NCI-H1048 (cell line): ENCODE results near the gene MPPED2.

Experiments used
- DNase-seq: peaks from one replicate; lab custom pipeline; 2025; lab: John Stamatoyannopoulos, UW

The MPPED2 gene

GRCh38 chr11:30420233-30420787, 165.8 kb downstream of the MPPED2 start:
- DNase-seq, result no peak

DNA sequence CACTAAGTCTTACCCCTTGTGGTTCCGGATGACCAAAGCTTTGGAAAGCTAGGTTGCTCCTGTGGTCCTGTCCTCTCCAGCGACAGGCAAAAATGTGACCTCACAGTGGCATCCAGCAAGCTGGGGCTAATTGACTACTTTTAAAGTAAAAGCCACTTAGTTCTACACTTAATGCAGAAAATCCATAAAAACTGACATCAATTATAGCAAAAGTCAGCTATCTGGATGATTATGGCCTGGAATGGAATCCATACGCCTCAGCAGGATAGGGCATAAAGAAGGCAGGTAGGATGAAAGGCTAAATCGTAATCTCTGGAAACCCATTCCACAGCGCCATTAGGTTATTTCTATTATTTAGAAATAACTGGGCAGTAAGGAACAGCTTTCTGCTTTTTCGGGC, 171.3 kb downstream of the MPPED2 start:
- DNase-seq, result no peak

GRCh38 chr11:30414244-30414643, 171.9 kb downstream of the MPPED2 start:
- DNase-seq, result no peak

DNA sequence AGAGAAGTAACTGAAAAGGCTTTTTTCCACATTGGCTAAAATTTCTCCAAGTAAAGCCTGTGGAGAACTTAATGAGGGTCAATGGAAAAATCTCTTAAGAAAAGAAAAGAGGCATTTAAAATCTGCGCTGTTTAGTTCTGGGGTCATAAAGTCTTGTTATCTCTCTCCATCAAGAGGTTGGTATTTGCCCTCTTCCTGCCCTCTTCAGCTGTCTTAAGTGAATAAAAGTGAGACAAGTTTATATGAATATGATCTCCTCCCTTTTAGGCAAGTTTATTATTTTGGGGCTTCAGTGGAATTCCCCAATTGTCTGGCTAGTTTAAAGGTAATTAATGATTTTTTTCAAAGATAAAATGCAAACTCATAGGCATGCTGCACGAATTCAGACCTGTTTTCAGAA, 173.6 kb downstream of the MPPED2 start:
- no peak for DNase-seq

DNA sequence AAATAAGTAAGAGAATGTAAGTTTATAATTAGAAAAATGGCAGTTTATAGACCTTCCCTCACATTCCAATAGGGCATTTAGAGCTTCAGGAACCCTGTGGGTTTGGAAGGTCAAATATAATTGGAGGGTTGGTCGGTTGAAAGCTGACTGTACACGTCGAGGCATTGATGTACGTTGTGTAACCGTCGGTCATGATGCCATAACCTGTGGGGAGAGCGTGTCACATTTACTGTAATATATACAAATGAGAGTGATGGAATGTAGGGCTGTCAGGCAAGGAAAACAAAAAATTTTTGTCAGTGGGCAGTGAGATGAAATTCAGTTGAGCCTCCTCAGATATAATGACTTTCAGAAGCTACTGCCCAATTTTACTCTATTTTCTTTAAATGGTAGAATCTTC, 174.8 kb downstream of the MPPED2 start:
- no peak for DNase-seq

DNA sequence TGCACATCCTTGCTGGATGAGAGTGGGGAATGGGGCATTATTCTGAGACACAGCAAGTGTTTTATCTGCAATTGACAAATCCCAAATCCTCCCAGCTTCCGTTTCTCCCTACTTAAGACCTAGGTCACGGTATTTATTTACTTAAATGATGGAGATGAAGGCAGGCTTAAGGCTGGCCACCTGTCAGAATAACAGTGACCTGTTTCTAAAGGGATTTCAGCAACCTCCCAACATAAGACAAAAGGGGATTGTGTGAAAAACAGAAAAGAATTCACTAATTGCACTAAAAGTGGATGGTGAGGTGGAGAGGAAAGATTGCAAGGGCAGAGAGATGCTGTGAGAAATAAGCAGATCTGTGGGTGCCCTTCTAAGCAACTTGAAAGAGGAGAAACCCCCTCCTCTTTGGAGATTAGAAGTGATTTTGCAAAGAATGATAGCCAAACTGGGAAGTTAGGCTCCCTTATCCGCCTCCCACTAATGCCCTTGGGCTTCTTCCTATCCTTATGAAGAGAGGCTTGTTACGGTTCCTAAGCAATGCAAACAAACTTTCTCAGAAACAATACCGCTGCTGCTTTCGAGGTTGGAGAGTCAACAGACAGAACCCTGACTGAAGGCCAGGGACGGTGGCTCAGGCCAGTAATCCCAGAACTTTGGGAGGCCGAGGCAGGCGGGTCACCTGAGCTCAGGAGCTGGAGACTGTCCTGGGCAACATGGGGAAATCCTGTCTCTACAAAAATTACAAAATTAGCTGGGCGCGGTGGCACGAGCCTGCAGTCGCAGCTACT, 179.0 kb downstream of the MPPED2 start:
- no peak for DNase-seq

DNA sequence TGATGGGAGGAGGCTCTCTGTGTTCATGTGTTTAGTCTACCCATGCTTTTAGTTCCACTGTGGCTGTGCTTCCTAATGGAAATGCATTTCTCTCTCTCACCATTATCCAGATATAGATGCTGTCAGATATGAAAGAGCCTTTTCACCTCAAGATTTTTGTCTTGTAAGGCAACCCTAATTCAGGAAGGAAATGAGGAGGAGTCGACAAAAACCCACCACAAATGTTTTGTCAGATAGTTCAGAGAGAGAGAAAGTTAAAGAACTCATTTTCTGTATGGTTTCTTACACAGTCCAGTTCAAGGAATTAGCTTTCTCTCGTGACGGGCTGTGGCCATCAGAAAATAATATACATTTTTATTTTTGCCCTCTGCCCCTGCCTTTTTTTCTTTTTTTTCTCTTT, 180.8 kb downstream of the MPPED2 start:
- no peak for DNase-seq

DNA sequence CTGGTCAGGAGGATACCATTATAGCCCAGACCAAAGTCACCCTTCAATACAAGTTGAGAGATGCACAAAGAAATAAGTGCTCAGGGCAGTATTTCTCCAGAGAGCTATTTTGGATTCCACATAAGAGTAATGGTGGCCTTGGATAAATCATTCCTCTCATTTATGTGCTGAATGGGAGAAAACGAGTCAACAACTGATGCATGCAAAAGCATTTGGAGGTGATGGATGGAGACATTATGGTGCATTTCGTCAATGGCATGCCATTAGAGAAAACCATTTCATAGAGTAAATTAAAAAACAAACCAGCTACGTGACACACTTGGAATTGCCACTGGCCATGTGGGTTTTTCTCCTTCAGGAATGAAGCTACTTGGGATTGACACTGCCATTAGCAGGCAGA, 182.0 kb downstream of the MPPED2 start:
- DNase-seq, result no peak

GRCh38 chr11:30395751-30396150, 190.4 kb downstream of the MPPED2 start:
- no peak for DNase-seq

DNA sequence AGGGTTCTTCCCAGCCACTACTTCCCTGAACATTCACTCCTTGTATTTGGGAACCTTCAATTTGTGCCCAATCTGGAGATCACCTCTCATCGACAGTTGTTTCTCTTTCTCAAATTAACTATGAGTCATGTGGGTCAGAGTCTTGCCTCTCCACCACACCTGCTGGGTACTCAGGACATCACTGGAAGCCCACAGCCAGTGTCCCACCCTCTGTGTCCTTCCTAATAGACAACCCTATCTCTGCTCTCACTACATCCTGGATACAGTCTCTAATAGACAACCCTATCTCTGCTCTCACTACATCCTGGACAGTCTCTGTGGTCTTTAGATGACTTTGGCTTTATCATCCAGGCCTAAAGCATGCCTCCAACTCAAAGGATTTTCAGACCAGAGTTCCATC, 193.1 kb downstream of the MPPED2 start:
- DNase-seq, result no peak

DNA sequence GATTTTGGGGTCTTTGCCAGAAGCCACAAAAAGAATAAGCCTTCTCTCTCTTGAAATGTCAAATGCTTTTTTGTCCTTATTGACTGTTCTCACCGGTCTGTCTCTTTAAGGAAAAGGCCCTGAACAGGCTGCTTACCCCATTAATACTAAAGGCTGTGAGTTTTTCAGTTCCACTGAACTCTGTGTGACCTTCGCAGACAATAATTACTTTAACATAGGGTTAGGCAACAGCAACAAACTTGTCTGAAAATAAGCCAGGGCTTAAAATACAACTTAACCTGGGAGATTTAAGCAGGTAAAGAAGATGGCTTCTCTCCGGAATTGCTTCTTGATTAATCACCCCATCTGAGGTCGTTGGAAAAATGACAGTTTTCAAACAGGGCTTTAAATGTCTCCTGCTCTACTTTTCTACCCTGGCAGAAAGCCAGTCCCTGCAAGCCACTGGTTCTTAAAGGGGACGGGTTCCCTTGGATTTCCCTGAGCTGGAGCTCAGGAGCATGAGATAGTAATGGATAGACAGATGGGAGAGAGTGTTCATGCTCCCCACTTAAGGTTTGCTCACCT, 193.8 kb downstream of the MPPED2 start:
- DNase-seq, result no peak

DNA sequence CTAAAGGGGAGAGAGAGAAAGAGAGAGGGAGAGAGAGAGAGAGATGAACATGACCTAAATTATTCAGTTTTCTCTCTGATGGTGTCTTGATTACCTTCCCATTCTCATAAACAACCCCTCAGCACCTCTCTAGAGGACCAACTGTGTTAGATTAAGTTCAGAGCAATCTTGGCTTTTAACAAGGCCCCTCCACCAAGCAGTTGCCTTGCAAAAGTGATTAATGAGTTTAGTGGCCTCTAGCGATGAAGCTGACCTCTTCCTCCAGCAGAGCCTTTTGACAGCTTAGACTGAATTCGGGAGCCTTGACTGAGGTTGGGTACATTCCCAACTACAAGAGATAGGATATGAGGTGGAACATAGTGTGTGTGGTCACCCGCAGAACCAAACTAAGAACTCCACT, 197.2 kb downstream of the MPPED2 start:
- no peak for DNase-seq

DNA sequence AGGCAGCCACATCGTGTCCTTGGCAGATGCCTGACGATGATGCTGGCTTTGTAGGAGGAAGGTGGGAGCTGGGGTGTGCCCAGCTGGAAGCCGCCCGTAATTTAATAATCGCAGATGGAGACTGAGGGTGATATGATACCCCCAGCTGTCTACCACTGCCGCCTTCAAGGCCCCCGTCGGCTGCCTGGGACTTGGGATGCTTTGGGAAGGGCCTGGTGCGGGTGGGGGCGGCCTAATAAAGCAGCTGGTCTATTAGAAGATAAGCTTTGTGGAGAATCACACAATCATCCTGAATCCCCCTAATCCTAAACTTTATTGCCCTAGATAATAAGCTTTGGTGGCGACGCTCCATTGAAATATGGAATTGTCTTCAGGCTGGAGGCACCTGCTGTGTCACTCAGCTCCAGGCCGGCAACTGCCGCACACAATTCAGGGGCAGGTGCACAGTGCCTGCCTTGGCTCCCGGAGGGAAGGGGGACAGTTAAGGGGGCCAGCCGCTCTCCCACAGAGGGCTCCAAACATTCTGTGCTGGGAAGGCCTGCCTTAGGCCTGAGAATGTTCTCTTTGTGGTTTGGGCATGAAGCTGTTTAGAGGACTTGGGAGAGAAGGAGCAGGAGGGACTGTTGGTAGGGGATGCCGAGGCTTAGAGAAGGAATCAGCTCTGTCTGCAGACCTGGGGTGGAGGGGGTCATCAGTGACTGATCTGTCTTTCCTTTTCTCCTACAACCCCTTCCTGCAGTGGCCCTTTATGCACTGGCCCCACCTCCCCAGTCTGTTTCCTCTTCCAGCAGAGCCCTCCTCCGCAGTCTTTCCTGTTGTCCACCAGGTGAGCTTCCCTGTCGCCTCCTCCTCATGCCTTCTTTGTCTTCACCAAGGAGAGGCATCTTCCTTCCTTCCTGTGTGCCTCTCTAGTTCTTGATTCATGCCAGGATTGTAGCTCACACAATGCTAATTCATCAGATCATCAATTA, 198.0 kb downstream of the MPPED2 start:
- no peak for DNase-seq

- no peak for DNase-seq
These were observed 204.3 kb downstream of the MPPED2 start for GRCh38 chr11:30381879-30382278.

DNA sequence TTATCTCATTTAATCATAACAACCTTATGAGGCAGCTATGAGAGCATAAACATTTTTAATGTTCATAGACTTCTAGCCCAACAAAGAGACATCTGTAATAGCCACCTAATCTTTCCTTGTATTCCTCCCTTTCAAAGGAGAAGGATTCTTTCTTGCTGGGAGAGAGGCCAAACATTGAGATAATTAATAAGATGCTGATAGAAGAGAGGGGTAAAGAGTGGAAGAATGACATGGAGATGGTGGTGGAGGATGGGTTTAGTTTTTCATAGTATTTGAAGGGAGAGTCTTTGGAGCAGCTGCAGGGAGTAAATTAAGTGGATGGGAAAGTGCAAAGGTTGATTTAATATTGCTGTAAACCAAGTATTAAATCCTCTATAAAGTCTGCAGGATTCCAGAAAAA, 205.3 kb downstream of the MPPED2 start:
- DNase-seq, result no peak

GRCh38 chr11:30377347-30377746, 208.8 kb downstream of the MPPED2 start:
- no peak for DNase-seq

DNA sequence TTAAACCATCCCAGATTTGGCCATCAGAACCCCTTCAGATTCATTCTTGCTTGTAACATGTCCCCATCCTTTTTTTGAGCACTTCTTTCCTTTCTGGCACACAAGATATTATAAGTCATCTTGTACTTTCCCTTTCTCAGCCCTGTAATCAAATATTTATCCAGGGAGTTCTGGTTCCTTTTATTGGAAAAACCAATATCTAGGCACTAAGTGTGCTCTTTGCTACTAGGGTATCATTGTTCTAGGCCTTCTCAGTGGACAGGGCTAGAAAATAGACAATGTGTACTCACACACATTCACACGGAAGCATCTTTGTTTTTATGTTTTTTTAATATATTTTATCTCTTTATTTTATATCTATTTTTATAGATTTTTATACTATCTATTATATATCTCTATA, 216.0 kb downstream of the MPPED2 start:
- DNase-seq, result no peak

- DNase-seq, result no peak
These were observed 217.8 kb downstream of the MPPED2 start for GRCh38 chr11:30368394-30368793.

DNA sequence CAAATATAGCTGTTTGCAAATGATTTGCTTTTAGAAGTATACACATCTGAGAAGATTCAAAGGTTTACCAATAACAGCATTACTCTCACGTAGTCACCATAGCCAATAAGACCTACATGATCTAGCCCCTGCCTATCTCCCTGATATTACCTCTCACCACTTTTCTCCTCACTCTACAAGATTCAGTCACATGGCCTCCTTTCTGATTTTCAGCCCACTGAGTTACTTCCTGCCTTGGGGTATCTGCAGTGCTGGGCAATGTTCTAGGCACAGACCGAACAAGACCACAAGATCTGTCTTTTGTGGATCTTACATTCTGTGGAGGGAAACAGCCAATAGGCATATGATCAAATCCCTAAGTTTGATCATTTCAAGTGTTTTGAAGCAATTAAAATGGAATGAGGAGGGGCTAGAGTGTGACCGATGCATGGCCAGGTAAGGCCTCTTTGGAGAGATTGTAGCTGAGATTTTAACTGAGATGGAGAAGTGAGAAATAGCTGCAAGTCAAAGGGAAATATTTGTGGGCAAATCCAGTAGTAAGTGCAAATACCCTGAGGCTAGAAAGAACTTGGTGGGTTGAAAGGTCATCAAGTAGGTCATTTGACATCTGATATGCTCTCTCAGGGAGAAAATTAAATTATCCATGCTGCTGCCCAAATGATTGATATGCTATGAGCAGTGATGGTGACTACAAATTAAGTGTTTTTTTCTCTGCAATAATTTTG, 220.2 kb downstream of the MPPED2 start:
- DNase-seq, result no peak

DNA sequence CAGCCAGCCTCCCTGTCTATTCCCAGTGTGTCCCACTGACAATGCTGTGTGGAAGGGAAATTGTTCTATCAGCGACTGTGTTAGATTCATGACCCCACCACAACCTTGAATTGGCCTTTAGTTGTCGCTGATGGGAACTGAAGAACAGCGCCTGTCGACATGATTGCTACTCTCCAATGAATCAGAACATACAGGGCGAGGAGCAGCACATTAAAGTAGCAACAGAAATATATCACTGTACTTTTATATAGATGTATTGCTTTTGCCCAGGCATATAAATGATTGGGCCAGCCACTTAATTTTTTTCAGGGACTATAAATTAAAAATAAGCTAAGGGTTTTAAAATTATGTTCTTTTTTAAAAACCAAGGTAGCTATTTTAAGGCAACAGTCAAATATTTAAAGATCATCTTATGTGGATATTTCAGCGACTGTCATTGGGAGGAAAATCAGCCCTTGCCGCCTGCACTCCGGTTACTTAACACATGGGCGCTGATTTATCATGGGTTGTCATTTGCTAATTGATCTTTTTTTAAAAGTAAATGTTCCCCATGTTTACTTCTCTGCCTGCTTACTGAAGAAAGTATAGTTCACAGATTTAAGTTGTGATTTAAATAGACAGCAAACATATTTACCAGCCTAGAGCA, 221.2 kb downstream of the MPPED2 start:
- DNase-seq, result no peak

DNA sequence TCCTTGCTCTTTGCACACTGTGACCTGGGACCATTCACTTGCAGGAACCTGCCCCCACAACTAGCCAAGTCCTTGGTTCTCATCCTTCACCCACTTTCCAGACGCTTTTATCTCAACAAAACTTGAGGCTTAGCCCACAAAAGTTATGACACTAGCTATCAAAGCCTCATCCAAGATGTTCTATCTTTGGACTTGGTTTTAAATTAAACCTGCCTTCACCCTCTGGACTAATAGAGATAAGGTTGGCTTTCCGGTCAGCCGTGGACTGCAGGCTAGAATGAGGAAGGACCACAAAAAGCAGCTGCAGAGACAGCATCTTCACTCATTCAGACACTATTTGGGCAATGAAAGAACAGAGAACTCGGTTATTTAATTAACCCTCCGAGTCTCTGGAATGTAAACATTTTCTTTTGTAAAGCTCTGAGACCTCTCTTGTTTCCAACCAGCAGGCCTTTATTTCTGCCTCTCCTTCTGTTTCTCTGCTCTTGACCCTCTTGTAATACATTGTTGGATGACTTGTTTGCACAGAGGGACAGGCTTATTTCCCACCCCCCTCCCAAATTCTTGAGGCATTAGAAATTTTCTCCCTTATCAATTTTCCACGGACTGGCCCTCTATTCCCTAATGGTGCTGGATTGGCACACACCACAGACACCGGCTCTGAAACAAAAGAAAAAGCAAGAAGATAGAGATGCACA, 221.9 kb downstream of the MPPED2 start:
- no peak for DNase-seq
